ENCODE data around the gene DPCD. TPM values are rescaled to one million over a fixed set of nuclear protein-coding genes. Genes with fewer than 3 reads are reported as not detected.

Gene DPCD
- total and polyA plus RNA-seq, 4 donors = 5.1 to 6.9 (median 5.6) TPM

DNA sequence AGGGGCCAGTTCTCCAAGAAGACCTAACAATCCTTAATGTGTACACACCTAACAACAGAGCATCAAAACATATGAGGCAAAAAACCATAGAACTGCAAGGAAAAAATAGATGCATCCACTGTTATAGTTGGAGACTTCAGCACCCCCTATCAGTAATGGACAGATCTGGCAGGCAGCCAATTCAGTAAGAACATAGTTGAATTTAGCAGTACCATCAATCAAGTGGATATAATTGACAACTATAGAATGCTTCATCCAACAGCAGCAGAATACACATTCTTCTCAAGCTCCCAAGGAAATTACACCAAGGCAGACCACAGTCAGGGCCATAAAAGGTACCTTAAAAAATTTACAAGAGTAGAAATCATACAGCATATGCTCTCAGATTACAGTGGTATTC lies 42.2 kb upstream of the DPCD start:
- no peak overlapping the region for H3K9ac ChIP-seq (ENCODE audit: low read depth in 1 of 2, low read length in 2 of 2)
- peaks cover 0 to 4% (median 3%) of the 10 kb centered on the region in 4 donors for H3K36me3 ChIP-seq (ENCODE audit: control insufficient read depth in 4 of 4, insufficient read depth in 3 of 4, low read depth in 1 of 4, low read length in 3 of 4)
- H3K4me3 ChIP-seq (ENCODE audit: low read depth in 1 of 3, low read length in 3 of 3) = no peak overlapping the region
- no peak overlapping the region for H3K27ac ChIP-seq (ENCODE audit: low read depth in 1 of 2, low read length in 2 of 2)
- no peak for TF ChIP-seq YY1 (IDR thresholded peaks at IDR 0.05)
- no peak for TF ChIP-seq SP1 (IDR thresholded peaks at IDR 0.05)
- TF ChIP-seq JUND (IDR thresholded peaks at IDR 0.05) = no peak
- no peak for TF ChIP-seq TAF1 (conservative IDR thresholded peaks at IDR 0.05)
- no peak for TF ChIP-seq RXRA (IDR thresholded peaks at IDR 0.05)
- TF ChIP-seq EGR1 (IDR thresholded peaks at IDR 0.05; ENCODE audit: low read depth in 2 of 2) = no peak
- TF ChIP-seq ATF3 (IDR thresholded peaks at IDR 0.05) = no peak
- TF ChIP-seq MAX (IDR thresholded peaks at IDR 0.05) = no peak
- TF ChIP-seq FOXA1 (IDR thresholded peaks at IDR 0.05) = no peak
- no peak for TF ChIP-seq GABPA (IDR thresholded peaks at IDR 0.05 in 1 of 2, conservative IDR thresholded peaks at IDR 0.05 in 1 of 2)
- no peak for TF ChIP-seq HNF4A (conservative IDR thresholded peaks at IDR 0.05)
- TF ChIP-seq, protein P1, sequence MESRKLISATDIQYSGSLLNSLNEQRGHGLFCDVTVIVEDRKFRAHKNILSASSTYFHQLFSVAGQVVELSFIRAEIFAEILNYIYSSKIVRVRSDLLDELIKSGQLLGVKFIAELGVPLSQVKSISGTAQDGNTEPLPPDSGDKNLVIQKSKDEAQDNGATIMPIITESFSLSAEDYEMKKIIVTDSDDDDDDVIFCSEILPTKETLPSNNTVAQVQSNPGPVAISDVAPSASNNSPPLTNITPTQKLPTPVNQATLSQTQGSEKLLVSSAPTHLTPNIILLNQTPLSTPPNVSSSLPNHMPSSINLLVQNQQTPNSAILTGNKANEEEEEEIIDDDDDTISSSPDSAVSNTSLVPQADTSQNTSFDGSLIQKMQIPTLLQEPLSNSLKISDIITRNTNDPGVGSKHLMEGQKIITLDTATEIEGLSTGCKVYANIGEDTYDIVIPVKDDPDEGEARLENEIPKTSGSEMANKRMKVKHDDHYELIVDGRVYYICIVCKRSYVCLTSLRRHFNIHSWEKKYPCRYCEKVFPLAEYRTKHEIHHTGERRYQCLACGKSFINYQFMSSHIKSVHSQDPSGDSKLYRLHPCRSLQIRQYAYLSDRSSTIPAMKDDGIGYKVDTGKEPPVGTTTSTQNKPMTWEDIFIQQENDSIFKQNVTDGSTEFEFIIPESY (IDR thresholded peaks at IDR 0.05) = no peak
- no peak for TF ChIP-seq NR2F2 (IDR thresholded peaks at IDR 0.05)
- no peak for TF ChIP-seq CTCF (IDR thresholded peaks at IDR 0.05; ENCODE audit: low read depth, low read length, missing input control)
- no peaks in the 10 kb centered on the region for H3K27me3 ChIP-seq (ENCODE audit: control insufficient read depth in 4 of 4, insufficient read depth in 4 of 4, low read length in 3 of 4)
- DNase-seq (ENCODE audit: low spot score) = no peak
- H3K9me3 ChIP-seq (ENCODE audit: control insufficient read depth in 4 of 4, low read length in 3 of 4) = no peaks in the 10 kb centered on the region
- H3K4me1 ChIP-seq (ENCODE audit: control insufficient read depth in 4 of 4, insufficient read depth in 4 of 4, low read length in 3 of 4) = no peaks in the 10 kb centered on the region

GRCh38 chr10:101550965-101551364 lies 37.2 kb upstream of the DPCD start:
- H3K9ac ChIP-seq (ENCODE audit: low read depth in 1 of 2, low read length in 2 of 2) = no peak overlapping the region
- TF ChIP-seq, protein P1 (IDR thresholded peaks at IDR 0.05) = no peak
- TF ChIP-seq RXRA (IDR thresholded peaks at IDR 0.05) (no peak), SP1 (IDR thresholded peaks at IDR 0.05) (no peak), MAX (IDR thresholded peaks at IDR 0.05) (no peak), GABPA (IDR thresholded peaks at IDR 0.05 in 1 of 2, conservative IDR thresholded peaks at IDR 0.05 in 1 of 2) (no peak), NR2F2 (IDR thresholded peaks at IDR 0.05) (no peak), EGR1 (IDR thresholded peaks at IDR 0.05; ENCODE audit: low read depth in 2 of 2) (no peak), HNF4G (IDR thresholded peaks at IDR 0.05) (no peak), YY1 (IDR thresholded peaks at IDR 0.05) (no peak), JUND (IDR thresholded peaks at IDR 0.05) (no peak), HNF4A (conservative IDR thresholded peaks at IDR 0.05) (no peak), ATF3 (IDR thresholded peaks at IDR 0.05) (no peak), REST (IDR thresholded peaks at IDR 0.05) (no peak)
- no peak overlapping the region for H3K4me3 ChIP-seq (ENCODE audit: low read depth in 1 of 3, low read length in 3 of 3)
- WGBS = 98% methylated on average over 2 of the region's 2 CpGs
- H3K27me3 ChIP-seq (ENCODE audit: control insufficient read depth in 4 of 4, insufficient read depth in 4 of 4, low read length in 3 of 4) = no peaks in the 10 kb centered on the region
- no peak for DNase-seq (ENCODE audit: low spot score)
- H3K36me3 ChIP-seq (ENCODE audit: control insufficient read depth in 4 of 4, insufficient read depth in 3 of 4, low read depth in 1 of 4, low read length in 3 of 4) = peaks cover 0 to 23% (median 2%) of the 10 kb centered on the region in 4 donors
- H3K27ac ChIP-seq (ENCODE audit: low read depth in 1 of 2, low read length in 2 of 2) = no peak overlapping the region
- H3K4me1 ChIP-seq (ENCODE audit: control insufficient read depth in 4 of 4, insufficient read depth in 4 of 4, low read length in 3 of 4) = no peaks in the 10 kb centered on the region
- H3K9me3 ChIP-seq (ENCODE audit: control insufficient read depth in 4 of 4, low read length in 3 of 4) = no peaks in the 10 kb centered on the region

All from liver (tissue), 9 donors.